A549 treated with DMSO at 1 μM for 4 hours (cell line): ENCODE measurements around the gene ZFP64. TPM values are rescaled to one million over a fixed set of nuclear protein-coding genes. Genes with fewer than 3 reads are reported as not detected.

Source experiments
- total RNA-seq: library from RNA; stranded (reverse); fragments of 200-300 nt; extraction: Qiagen RNA extraction; gene quantifications from 5 replicates; pipeline ENCODE4 v1.2.3, GENCODE V29; 2022; ENCODE audit warnings: low read depth

The ZFP64 gene
- 19.5 to 22.4 TPM (median 19.8 TPM) in 5 replicates for total RNA-seq

DNA sequence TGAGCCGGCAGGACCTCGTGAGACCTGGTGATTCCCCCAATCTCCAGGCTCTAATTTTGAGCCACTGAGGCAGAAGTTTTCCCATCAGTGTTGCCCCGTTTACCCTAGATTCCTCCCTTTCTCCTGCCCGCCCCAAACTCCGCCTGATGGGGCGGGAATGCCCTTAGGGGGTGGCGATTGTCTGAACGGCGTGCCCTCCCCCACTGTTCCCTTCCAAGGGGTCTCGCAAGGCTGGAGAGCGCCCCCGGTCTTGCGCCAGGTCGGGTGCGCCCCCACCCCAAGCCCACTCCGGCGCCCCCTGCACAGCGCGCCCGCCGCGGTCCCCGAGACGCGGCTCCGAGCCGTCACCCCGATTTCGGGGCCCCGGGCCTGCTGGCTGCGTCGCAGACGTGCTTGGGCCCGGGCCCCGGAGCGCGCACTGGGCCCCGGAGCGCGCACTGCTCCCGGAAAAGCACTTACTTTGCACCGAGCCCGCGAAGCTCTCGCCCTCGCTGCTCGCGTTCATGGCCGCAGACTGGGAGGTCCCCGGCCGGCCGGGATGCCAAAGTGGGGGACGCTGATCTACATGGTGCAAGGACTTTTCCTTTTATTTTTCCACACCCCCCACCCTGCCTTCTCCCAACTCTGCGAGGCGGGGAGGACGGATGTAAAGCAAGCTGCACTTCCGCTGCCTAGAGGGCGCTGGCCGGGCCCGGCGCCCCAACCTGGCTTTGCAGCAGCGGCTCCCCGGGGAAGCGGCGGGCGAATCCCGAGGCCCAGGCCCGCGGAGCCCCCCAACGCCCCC lies at the start of gene ZFP64:
Gene ZFP64, minus strand, starts transcription at position 648 of the 784 bp plus-strand sequence. Its CDS starts 143 bp downstream, at position 505.

